Measurements from ENCODE around the gene SMG1. TPM values are rescaled to one million over a fixed set of nuclear protein-coding genes. Genes with fewer than 3 reads are reported as not detected.

SMG1 gene
- total and polyA plus RNA-seq, 2 of the 13 experiments (the other 11 are each of a cell fraction or from before 2014, with no cell fraction given) = 48.7 to 53.7 TPM

DNA sequence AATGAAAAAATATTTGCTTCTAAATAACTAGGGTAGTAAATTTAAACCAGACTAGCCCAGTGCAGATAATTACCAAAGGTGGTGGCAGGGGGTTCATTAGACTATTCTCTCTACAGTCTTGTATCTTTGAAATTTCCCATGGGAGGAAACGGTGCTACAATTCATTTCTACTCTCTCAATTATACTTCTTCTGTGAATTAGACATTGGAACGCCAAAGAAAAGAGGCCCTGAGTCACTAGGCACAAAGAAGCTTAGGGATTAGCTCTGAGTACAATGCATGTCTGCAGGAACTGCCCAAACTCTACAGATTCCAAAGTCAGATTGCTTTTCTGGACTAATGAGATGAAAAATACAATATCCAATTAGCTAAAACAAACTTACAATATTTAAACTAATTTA, 94.2 kb downstream of the SMG1 start:
- Histone ChIP-seq H3K36me3 (replicated peaks in 1 of 2; ENCODE audit: control insufficient read depth in 1 of 2, insufficient read depth in 2 of 2, low read length in 2 of 2) (peaks cover 56 to 81% of the 10 kb centered on the region in 2 experiments), H3K4me2 (ENCODE audit: low read depth, low read length) (no peak overlapping the region), H3K79me2 (ENCODE audit: insufficient read depth, low read length) (no peaks in the 10 kb centered on the region), H3K4me1 (ENCODE audit: insufficient read depth, low read length) (peaks cover 8% of the 10 kb centered on the region; the same call in 1 of the 2 replicates), H4K20me1 (ENCODE audit: insufficient read depth, low read length) (no peaks in the 10 kb centered on the region), H3K9ac (ENCODE audit: insufficient read depth, low read depth, low read length) (no peak overlapping the region), H3K9me3 (ENCODE audit: low read length) (no peaks in the 10 kb centered on the region), H3K4me3 (replicated peaks in 1 of 3; ENCODE audit: insufficient read depth in 1 of 3, low read depth in 2 of 3, low read length in 3 of 3) (no peak overlapping the region), H2AFZ (ENCODE audit: low read length) (no peak overlapping the region), H3K27me3 (ENCODE audit: control insufficient read depth in 1 of 2, insufficient read depth in 2 of 2, low read length in 2 of 2) (no peaks in the 10 kb centered on the region), H3K27ac (ENCODE audit: extremely low read length, insufficient read depth, low read length) (no peak overlapping the region)
- DNase-seq (ENCODE audit: low spot score) (no peak), ATAC-seq (no peak), FAIRE-seq (no peak)
- CTCF ChIA-PET (ENCODE audit: low intra/inter-chr PET ratio, low total read pairs) = no interaction called here
- BruUV-seq (replicated peaks) = no TSS peak
- TF ChIP-seq FOSL1 (CRISPR knock-in tag; IDR thresholded peaks at IDR 0.05; ENCODE audit: borderline replicate concordance) (no peak), ZSCAN9 (CRISPR knock-in tag; IDR thresholded peaks at IDR 0.05; ENCODE audit: borderline replicate concordance) (no peak)
- intact Hi-C loops (cut with micrococcal nuclease; ENCODE audit: unreplicated experiment) = no loop called here
- 96% methylated on average over 2 of the region's 2 CpGs for WGBS (ENCODE audit: low lambda C conversion rate)
- in situ Hi-C loops (cut with HindIII; ENCODE audit: extremely low pct_ligation_motif_present, low pct_unique_long_range_greater_than_20kb) = no loop called here
- POLR2A ChIA-PET = interaction anchor here (1.5 kb wide), 1 partner anchor 31 kb away, joined by 6 read pairs; the partner anchor contains the start of gene ARL6IP1

GRCh38 chr16:18829251-18829650, 97.0 kb downstream of the SMG1 start:
- Histone ChIP-seq H3K9ac (ENCODE audit: insufficient read depth, low read depth, low read length) (no peak overlapping the region), H3K4me2 (ENCODE audit: low read depth, low read length) (no peak overlapping the region), H3K27ac (ENCODE audit: extremely low read length, insufficient read depth, low read length) (no peak overlapping the region), H2AFZ (ENCODE audit: low read length) (no peak overlapping the region), H3K27me3 (ENCODE audit: control insufficient read depth in 1 of 2, insufficient read depth in 2 of 2, low read length in 2 of 2) (no peaks in the 10 kb centered on the region), H3K79me2 (ENCODE audit: insufficient read depth, low read length) (no peaks in the 10 kb centered on the region), H3K4me1 (ENCODE audit: insufficient read depth, low read length) (peaks cover 8% of the 10 kb centered on the region; the same call in 1 of the 2 replicates), H3K4me3 (replicated peaks in 1 of 3; ENCODE audit: insufficient read depth in 1 of 3, low read depth in 2 of 3, low read length in 3 of 3) (no peak overlapping the region), H4K20me1 (ENCODE audit: insufficient read depth, low read length) (no peaks in the 10 kb centered on the region), H3K36me3 (replicated peaks in 1 of 2; ENCODE audit: control insufficient read depth in 1 of 2, insufficient read depth in 2 of 2, low read length in 2 of 2) (peaks cover 32 to 56% of the 10 kb centered on the region in 2 experiments), H3K9me3 (ENCODE audit: low read length) (no peaks in the 10 kb centered on the region)
- in situ Hi-C loops (cut with HindIII; ENCODE audit: extremely low pct_ligation_motif_present, low pct_unique_long_range_greater_than_20kb) (no loop called here), intact Hi-C loops (cut with micrococcal nuclease; ENCODE audit: unreplicated experiment) (no loop called here)
- TF ChIP-seq ZNF747 (CRISPR knock-in tag; IDR thresholded peaks at IDR 0.05; ENCODE audit: borderline replicate concordance) (no peak), NFRKB (IDR thresholded peaks at IDR 0.05) (no peak), SMARCE1 (IDR thresholded peaks at IDR 0.05; ENCODE audit: borderline replicate concordance) (no peak), ZNF782 (CRISPR knock-in tag; IDR thresholded peaks at IDR 0.05; ENCODE audit: borderline replicate concordance) (no peak), RBM22 (optimal IDR thresholded peaks at IDR 0.05; ENCODE audit: low read length) (peak; percentile 44)
- ChIA-PET POLR2A (interaction anchor here (0.5 kb wide), 1 partner anchor 15 kb away, joined by 3 read pairs; no protein-coding TSS in a partner anchor), CTCF (ENCODE audit: low intra/inter-chr PET ratio, low total read pairs) (no interaction called here)
- BruUV-seq (replicated peaks) = no TSS peak
- ATAC-seq (no peak), DNase-seq (ENCODE audit: low spot score) (no peak), FAIRE-seq (no peak)
- 97% methylated on average over 6 of the region's 6 CpGs for WGBS (ENCODE audit: low lambda C conversion rate)
